Heart left ventricle (tissue), 13 donors: ENCODE measurements around the gene CYP46A1.

Experiments
- CTCF ChIP-seq, 12 donors: fragments of 200-600 bp; sonication (generic) in 4 of 12; IDR thresholded peaks; one replicate each; pipeline versions ENCODE4 v1.5.0 to v1.8.0; 2018 to 2022; ENCODE audit warnings: antibody characterized with exemption in 12 of 12, mild to moderate bottlenecking in 5 of 12
- POLR2A ChIP-seq, 2 donors: fragments of 450-650 bp; IDR thresholded peaks; one replicate each; pipeline ENCODE4 v1.6.1; 2017; ENCODE audit warnings: antibody characterized with exemption in 2 of 2, mild to moderate bottlenecking in 2 of 2, moderate library complexity in 2 of 2
- donor health status: ischemic (EF 13 %, LVEDD 7.1; RV severe dilation, severe dysfunction).
- donor health status: DM: no; HTN: yes; CAD: no.
- donor health status: DM: no; HTN: no; CAD: no.
- donor health status: ischemic (EF 25% LVEDD 6.9; RV normal size, moderate dysfunction).
- donor health status: ischemic (EF 25% LVEDD 5.7; RV mildly dilated, moderate dysfunction).
- donor health status: ischemic (EF 35%, LVEDD 5.7; RV mildly dilated, moderate dysfunction).
- donor health status: nonischemic (EF 11% LVEDD 7.7; RV severe dilation, severe dysfunction).
- donor health status: DM: yes; HTN: yes; CAD: no.
- donor health status: PGD.
- donor health status: ischemic (EF 29% LVEDD 5.4; RV normal size, mild dysfunction).
- donor health status: nonischemic (EF 23%, LVEDD 6.1; RV moderate dilation, normal function).

DNA sequence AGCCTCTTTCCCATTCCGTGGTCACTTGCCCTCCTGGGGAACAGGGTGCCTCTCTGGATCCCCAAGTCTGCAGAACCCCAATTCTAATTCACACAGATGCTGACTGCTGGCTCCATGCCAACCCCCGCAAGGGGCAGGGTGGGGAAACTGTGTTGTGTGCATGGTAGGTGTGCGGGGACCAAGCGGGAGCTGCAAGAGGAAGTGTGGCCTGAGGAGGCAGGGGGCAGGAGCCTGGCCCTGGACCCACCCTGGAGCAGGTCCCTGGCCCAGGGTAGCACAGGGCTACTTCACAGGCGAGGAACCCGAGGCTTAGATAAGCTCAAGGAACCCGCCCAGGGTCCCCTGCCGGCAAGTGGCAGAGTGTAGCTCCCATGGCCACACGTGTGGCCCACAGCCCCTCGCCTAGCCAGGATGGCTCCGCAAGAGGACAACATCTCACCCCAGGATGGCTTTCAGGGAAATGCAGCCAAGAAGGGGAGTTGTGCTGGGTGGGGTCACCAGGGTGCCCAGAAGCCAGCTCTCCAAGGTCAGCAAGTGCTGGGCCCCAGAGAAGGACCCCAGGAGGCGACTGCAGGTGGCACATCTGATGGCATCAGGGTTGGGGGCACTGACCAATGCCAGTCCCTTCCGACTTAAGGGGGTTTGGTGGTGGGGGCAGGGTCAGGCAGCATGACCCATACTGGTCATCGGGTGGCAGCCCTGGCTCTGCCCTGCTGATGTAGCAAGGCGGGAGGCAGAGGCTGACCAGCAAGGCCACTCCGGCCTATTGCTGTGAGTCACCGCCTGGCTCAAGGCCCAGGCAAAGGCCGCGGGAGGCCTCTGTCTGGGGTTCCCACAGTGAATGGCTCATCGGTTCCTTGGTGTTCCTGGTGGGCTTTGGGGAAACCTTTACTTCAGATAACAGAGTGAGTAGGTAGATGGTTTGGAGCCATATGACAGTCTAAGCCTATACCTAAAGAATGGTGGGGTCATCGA, 71.8 kb downstream of the CYP46A1 start:
- TF ChIP-seq POLR2A (IDR thresholded peaks at IDR 0.05) (no peak), CTCF (IDR thresholded peaks at IDR 0.05) (no peak)
